HuH-7.5 (cell line): ENCODE data around the gene CPNE1.

Source experiments
- DNase-seq: peaks from one replicate; pipeline ENCODE4 v3.0.0; 2011; ENCODE audit warnings: low spot score

The CPNE1 gene

GRCh38 chr20:35598899-35599775, 65.6 kb downstream of the CPNE1 start:
- no peak for DNase-seq

- no peak for DNase-seq
Observed at GRCh38 chr20:35598476-35598875, 66.2 kb downstream of the CPNE1 start.

DNA sequence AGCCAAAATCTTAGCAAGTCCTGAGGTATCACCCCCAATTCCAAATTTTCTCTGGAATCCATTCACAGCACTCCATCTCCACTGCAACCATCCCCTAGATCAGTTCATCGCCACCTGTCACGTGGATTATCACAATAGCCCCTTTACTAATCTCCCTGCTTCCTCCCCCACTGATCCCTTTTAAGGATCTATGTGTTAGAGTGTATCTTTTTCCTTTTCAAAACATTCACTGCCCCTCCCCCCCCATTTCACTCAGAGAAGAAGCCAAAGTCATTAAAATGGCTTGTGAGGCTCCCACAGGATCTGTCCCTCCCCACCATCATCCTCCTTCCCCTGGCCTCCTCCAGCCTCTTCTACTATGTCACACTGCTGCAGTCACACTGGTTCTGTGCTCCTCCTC, 67.5 kb downstream of the CPNE1 start:
- DNase-seq, result no peak

DNA sequence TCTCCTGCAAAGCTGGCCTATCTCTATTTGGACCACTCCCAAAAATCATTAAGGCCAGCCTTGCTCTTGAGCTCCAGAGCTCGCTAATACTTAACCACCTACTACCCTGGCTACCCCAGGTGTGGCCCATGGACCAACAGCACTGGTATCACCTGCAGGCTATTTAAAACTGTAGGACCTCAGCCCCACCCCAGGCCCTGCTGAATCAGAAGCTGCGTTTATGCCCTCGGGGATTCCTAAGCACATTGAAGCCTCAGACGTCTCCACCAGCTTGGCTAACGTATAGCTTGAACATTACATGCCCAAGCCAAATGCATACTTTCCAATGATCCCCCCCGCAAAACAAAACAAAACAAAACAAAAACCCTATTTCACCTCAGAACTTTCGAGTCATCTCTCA, 68.8 kb downstream of the CPNE1 start:
- no peak for DNase-seq

- no peak for DNase-seq
Observed at GRCh38 chr20:35595456-35595855, 69.2 kb downstream of the CPNE1 start.

- no peak for DNase-seq
Observed at GRCh38 chr20:35592339-35592974, 72.2 kb downstream of the CPNE1 start.

DNA sequence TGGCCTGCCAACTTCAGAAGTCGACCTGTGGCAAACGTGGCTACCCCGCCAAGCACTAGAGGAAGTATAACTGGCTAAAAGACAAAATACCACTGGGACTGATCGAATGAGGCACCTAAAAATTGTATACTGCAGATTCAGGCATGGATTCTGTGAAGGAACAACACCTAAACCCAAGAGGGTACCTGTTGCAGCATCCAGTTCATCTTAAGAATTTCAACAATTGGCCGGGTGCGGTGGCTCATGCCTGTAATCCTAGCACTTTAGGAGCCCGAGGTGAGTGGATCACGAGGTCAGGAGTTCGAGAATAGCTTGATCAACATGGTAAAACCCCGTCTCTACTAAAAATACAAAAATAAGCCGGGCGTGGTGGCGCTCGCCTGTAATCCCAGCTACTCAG, 76.3 kb downstream of the CPNE1 start:
- DNase-seq, result no peak

GRCh38 chr20:35587436-35587835, 77.3 kb downstream of the CPNE1 start:
- DNase-seq, result no peak

- DNase-seq, result no peak
Observed at GRCh38 chr20:35586751-35587425, 77.8 kb downstream of the CPNE1 start.

DNA sequence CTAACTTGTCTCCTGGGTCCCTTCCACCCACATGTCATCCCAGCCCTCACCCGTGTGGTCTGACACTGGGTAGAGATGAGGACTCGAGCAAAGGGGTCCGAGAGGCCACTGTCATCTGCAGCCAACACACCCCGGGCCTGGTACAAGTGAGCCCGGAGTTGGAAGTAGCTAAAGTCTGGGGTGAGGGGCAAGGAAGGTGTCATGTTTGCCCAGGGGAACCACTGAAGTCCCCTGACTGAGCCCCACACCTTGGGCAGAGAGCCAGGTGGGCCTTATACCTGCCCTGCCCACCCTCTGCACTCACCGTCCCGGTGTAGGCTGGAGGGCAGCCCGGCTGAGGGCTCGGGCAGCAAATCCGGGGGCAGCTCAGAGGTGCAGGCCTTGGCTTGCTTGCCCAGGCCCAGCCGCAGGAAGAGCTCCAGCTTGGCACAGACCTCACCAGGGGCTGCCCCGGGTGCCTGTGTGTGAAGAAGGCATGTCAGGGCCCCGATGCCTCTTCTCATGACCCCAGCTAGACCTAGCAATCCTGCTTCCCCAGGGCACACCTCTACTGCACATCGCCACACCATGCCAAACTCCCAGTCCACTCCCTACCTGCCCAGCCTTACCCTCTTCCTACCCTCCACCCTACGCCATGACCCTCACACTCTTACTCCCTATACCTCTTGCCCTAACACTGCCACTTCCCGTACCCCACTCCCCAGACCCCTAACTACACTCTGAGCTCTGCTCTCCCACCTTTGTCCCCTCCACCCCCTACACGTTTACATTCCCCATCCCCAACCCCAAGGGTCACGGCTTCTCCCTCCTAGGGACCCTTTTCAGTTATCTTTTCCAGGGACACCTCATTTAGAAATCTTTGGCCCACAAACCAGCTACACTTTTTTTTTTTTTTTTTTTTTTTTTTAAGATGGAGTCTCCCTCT, 80.8 kb downstream of the CPNE1 start:
- DNase-seq, result no peak

GRCh38 chr20:35582741-35583404, 81.8 kb downstream of the CPNE1 start:
- no peak for DNase-seq

DNA sequence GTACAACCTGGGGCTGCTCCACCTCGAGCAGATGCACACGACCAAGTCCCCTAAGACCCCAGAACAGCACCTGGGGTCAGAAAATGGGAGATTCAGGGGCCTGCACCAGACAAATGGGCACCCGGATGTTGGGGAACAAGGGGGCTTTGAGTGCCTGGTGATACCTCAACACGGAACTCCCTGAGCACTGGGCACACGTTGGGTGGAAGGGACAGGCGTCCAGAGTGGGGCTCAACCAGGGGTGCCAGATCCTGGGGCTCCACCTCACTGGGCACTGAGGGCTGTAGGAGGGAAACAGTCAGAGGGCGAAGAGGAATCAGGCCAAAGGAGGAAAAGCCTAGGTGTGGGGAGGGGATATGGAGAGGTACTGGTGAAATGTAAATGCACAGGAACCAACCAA, 82.6 kb downstream of the CPNE1 start:
- DNase-seq, result no peak

DNA sequence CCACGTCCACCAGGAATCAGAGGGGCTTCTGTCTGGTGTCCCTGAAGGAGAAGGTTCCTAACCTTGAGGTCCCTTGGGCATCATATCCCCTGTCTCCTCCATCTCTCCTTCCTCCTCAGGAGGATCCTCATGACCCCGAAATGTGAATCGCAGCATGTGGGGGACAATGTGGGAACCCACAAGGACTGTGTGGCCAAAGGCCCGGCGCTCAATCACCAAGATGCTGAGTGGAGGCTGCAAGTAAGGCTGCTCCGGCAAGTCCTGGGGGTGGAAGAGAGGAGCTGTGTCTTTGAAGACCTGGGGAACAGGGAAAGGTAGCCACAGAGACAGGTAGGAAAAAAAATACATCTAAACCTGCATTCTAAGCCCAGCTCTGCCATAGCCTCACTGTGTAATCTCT, 85.5 kb downstream of the CPNE1 start:
- DNase-seq, result no peak

DNA sequence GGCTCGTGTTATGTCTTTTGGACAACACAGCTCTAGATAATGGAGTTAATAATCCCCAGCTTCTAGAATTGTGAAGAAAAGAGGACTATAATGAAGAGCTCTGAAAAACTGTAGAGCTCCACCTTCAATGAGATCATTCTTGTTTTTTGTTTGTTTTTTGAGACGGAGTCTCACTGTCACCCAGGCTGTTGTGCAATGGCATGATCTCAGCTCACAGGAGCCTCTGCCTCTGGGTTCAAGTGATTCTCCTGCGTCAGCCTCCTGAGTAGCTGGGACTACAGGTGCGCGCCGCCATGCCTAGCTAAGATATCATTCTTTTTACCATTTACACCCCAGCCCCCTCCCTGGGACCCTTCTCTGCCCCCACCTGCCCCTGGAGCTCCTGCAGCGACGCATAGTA, 86.2 kb downstream of the CPNE1 start:
- no peak for DNase-seq

DNA sequence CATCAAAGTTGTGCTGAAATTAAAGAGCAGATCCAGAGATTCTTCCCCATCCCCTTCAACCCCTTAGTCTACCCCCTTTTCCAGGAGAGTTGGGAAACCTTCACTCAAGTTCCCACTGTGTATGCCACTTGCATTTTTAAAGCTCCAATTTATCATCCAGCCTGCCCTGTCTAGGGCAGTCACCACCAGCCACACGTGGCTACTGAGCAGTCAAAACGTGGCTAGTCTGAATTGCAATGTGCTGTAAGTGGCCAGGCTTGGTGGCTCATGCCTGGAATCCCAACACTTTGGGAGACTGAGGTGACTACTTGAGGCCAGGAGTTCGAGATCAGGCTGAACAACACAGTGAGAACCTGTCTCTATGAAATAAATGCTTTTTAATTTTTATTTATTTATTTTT, 87.9 kb downstream of the CPNE1 start:
- no peak for DNase-seq
